Cardiac muscle cell (in vitro differentiated cells and primary cell): Measurements from ENCODE around the gene HUS1. TPM values are rescaled to one million over a fixed set of nuclear protein-coding genes. Genes with fewer than 3 reads are reported as not detected.
"Not testable (repeated sequence)": the region's sequence is repeated elsewhere in the genome, so short reads cannot be mapped to it uniquely, and the experiment has no call there.

Experiments used
- DNase-seq, 2 donors: peaks; one replicate each; pipeline versions ENCODE4 v3.0.0 to v3.0.0-alpha.2; 2010 to 2017; ENCODE audit warnings: low read depth in 1 of 2, low spot score in 1 of 2
- H3K27ac ChIP-seq: fragments of 200-600 bp; sonication (generic); 2 replicates; pipeline ENCODE4 v1.5.1; 2016
- H3K27me3 ChIP-seq: fragments of 200-600 bp; sonication (generic); 2 replicates; pipeline ENCODE4 v1.6.0; 2016; ENCODE audit warnings: control low read depth
- H3K36me3 ChIP-seq: fragments of 200-600 bp; sonication (generic); 2 replicates; pipeline ENCODE4 v1.5.1; 2016; ENCODE audit warnings: control low read depth
- H3K4me1 ChIP-seq: fragments of 200-600 bp; sonication (generic); 2 replicates; pipeline ENCODE4 v1.8.1; 2017; ENCODE audit warnings: low read depth, mild to moderate bottlenecking, mixed run types
- H3K4me3 ChIP-seq: fragments of 200-600 bp; sonication (generic); 2 replicates; pipeline ENCODE4 v1.5.1; 2016; ENCODE audit warnings: mild to moderate bottlenecking
- H3K9me3 ChIP-seq: fragments of 200-600 bp; sonication (generic); 2 replicates; pipeline ENCODE4 v1.5.1; 2017; ENCODE audit warnings: low read depth, mild to moderate bottlenecking, control low read depth
- polyA plus RNA-seq: library from polyadenylated mRNA; unstranded; fragments of >200 nt; fragmentation: Nextera tagmentation; extraction: Ambion mirVana; gene quantifications from 2 replicates; pipeline ENCODE4 v1.2.1, GENCODE V29; 2016
- total RNA-seq: library from RNA; depleted of rRNA; stranded (reverse); fragments of >200 nt; gene quantifications from 2 replicates; pipeline ENCODE4 v1.2.3, GENCODE V29; 2016
- TF ChIP-seq, protein P1 (sequence below): IDR thresholded peaks from 2 replicates; pipeline ENCODE4 v1.5.1; 2012; ENCODE audit warnings: low read depth, mild to moderate bottlenecking, low read length

The HUS1 gene
- total and polyA plus RNA-seq, 2 experiments from 2014 or later, result 19.6 to 37.4 TPM

DNA sequence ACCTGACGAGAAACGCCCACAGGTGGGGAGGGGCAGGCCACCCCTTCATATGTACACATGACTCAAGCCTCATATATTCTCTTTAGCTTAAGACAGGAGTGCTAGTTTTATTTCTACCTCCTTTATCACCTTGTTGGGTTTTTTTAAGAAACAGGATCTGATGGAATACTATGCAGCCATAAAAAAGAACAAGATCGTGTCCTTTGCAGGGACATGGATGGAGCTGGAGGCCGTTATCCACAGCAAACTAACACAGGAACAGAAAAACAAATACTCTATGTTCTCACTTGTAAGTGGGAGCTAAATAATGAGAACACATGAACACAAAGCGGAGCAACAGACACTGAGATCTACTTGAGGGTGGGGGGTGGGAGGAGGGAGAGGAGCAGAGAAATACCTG lies 11.2 kb upstream of the HUS1 start:
- Histone ChIP-seq H3K4me3 (no peak overlapping the region), H3K27ac (no peak overlapping the region), H3K9me3 (no peaks in the 10 kb centered on the region), H3K4me1 (peaks cover 9% of the 10 kb centered on the region), H3K27me3 (no peaks in the 10 kb centered on the region), H3K36me3 (no peaks in the 10 kb centered on the region)
- DNase-seq, result no peak
- TF ChIP-seq, protein P1, sequence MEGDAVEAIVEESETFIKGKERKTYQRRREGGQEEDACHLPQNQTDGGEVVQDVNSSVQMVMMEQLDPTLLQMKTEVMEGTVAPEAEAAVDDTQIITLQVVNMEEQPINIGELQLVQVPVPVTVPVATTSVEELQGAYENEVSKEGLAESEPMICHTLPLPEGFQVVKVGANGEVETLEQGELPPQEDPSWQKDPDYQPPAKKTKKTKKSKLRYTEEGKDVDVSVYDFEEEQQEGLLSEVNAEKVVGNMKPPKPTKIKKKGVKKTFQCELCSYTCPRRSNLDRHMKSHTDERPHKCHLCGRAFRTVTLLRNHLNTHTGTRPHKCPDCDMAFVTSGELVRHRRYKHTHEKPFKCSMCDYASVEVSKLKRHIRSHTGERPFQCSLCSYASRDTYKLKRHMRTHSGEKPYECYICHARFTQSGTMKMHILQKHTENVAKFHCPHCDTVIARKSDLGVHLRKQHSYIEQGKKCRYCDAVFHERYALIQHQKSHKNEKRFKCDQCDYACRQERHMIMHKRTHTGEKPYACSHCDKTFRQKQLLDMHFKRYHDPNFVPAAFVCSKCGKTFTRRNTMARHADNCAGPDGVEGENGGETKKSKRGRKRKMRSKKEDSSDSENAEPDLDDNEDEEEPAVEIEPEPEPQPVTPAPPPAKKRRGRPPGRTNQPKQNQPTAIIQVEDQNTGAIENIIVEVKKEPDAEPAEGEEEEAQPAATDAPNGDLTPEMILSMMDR, result no peak

GRCh38 chr7:47989607-47990400 lies 10.4 kb upstream of the HUS1 start:
- H3K9me3 ChIP-seq, H3K4me1 ChIP-seq, H3K27me3 ChIP-seq, H3K4me3 ChIP-seq, H3K36me3 ChIP-seq, H3K27ac ChIP-seq: not testable (repeated sequence)
- peak in 1 of 2 donors; percentile 23 for DNase-seq

DNA sequence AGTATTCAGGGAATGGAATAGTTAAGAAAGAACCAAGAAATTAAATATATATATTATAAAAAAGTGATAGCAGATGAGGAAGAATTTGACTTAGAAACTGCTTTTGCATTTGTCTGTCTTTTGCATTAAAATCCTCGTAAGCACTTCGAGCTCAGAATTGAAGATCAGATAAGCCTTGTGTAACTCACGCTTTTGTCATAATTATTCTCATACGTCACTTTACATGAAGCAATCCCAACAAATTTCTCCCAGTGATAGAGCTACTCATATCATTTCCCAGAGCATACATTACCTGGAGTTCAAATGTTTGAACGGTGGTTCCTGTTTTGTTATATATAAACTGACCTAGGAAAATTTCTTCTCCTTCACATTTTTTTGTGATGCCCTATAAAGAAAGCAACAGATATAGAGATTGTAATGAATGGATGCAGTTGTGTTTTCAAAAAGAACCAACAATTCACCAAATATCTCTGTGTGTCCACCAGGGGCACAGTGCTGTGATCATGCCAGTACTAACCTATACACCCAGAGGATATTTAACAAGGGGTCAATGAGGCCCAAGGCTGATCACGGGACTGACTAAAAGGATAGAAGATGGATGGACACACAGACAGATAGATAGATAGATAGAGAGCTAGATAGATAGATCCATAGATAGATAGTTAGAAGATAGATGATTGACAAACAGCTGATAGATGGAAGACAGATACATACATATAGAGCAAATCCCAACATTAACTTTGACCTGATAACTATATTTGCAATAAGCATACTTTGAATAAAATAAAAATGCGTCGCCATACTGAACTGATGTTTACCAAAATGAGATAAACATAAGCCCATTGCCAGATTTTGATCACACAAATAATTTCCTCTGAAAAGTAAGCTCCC lies 9.3 kb upstream of the HUS1 start:
- TF ChIP-seq, protein P1, result peak; percentile 50
- H3K4me3 ChIP-seq, result no peak overlapping the region
- H3K27me3 ChIP-seq, result no peaks in the 10 kb centered on the region
- H3K4me1 ChIP-seq, result peaks cover 9% of the 10 kb centered on the region
- H3K9me3 ChIP-seq, result no peaks in the 10 kb centered on the region
- no peaks in the 10 kb centered on the region for H3K36me3 ChIP-seq
- DNase-seq, result peak in 1 of 2 donors; percentile 16
- no peak overlapping the region for H3K27ac ChIP-seq

DNA sequence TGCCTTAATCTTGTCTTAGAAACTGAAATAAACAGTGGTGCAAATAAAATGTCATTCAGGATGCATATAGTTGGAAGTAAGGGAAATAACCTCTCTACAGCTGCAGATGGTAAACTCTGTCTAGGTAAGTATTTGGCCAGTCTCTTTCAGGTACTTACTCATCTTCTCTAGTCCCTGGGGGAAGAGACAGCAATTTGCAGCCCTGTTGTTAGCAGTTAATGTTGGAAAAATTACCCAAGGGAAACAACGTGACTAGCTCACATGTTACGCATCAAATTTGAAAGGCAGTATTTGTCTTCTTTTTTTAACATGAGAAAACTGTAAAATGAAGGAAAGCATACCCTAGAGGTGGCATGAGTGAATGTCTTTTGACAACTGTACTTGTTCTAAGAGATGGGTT lies 3.2 kb upstream of the HUS1 start:
- TF ChIP-seq, protein P1, result no peak
- Histone ChIP-seq H3K4me1 (peaks cover 6% of the 10 kb centered on the region), H3K27ac (peak overlapping the region; percentile 7), H3K36me3 (peaks cover 3% of the 10 kb centered on the region), H3K9me3 (no peaks in the 10 kb centered on the region), H3K4me3 (no peak overlapping the region), H3K27me3 (no peaks in the 10 kb centered on the region)
- DNase-seq, result no peak

DNA sequence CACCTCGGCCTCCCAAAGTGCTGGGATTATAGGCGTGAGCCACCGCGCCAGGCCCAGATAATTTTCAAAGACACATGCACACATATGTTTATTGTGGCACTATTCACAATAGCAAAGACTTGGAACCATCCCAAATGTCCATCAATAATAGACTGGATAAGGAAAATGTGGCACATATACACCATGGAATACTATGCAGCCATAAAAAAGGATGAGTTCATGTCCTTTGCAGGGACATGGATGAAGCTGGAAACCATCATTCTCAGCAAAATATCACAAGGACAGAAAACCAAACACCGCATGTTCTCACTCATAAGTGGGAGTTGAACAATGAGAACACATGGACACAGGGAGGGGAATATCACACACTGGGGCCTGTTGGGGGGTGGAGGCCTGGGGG lies 1.2 kb upstream of the HUS1 start:
- DNase-seq, H3K4me3 ChIP-seq, H3K27ac ChIP-seq, H3K27me3 ChIP-seq, H3K9me3 ChIP-seq, H3K4me1 ChIP-seq: not testable (repeated sequence)
- peaks cover 21% of the 10 kb centered on the region for H3K36me3 ChIP-seq

GRCh38 chr7:47979832-47980181 lies 392 bp upstream of the HUS1 start:
- no peak for DNase-seq
- Histone ChIP-seq H3K27ac (peak overlapping the region; percentile 74), H3K4me1 (peaks cover 6% of the 10 kb centered on the region), H3K9me3 (no peaks in the 10 kb centered on the region), H3K27me3 (no peaks in the 10 kb centered on the region), H3K36me3 (peaks cover 26% of the 10 kb centered on the region), H3K4me3 (peak overlapping the region; percentile 34)
- TF ChIP-seq, protein P1, result no peak
